GM12801 (cell line): ENCODE measurements around the gene MAD1L1.

Experiments used
- CTCF ChIP-seq: IDR thresholded peaks from one replicate; pipeline ENCODE4 v1.5.1; 2011; ENCODE audit warnings: control low read depth; ENCODE audit not compliant: insufficient read length; ENCODE audit errors: extremely low read depth

Gene MAD1L1

GRCh38 chr7:1961701-1962276 lies 271.0 kb downstream of the MAD1L1 start:
- no peak for TF ChIP-seq CTCF

- no peak for TF ChIP-seq CTCF
Observed at GRCh38 chr7:1959305-1959704, 273.4 kb downstream of the MAD1L1 start.

GRCh38 chr7:1957471-1958225 lies 275.1 kb downstream of the MAD1L1 start:
- no peak for TF ChIP-seq CTCF

- no peak for TF ChIP-seq CTCF
Observed at GRCh38 chr7:1956611-1957470, 275.9 kb downstream of the MAD1L1 start.

GRCh38 chr7:1956141-1956540 lies 276.6 kb downstream of the MAD1L1 start:
- no peak for TF ChIP-seq CTCF

GRCh38 chr7:1954366-1955004 lies 278.3 kb downstream of the MAD1L1 start:
- TF ChIP-seq CTCF, result no peak
